ENCODE results near the gene MUC3A. TPM values are rescaled to one million over a fixed set of nuclear protein-coding genes. Genes with fewer than 3 reads are reported as not detected.

Gene MUC3A
- total RNA-seq, 1 donor from 2014 or later, result 2.0 TPM

DNA sequence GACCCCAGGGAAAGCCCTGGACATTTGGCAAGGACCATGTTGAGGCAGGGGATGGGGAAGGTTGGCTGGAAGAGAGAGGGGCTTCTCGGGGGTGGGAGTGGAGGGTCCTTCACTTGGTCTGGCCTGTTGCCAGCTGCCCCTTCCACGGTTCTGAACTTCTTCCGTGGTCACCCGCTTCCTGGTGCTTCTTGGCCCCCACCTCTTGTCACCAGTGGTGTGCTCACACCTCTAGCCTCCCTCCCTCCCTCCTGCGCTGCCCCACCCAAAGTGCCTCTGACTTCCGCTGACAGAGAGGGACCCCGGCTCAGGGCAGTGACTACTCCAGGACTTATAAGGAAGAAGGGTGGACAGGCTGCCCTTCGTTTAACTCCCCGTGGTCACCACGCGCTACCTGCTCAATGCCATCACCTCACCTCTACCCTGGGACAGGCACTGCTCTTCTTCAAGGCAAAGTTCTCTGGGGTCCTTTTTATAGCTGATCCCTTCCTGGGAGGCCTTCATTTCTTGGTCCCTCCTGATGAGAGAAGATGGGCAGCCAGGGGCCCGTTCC lies 19.8 kb downstream of the MUC3A start, which contains the start of gene MUC12:
Gene MUC12, plus strand, starts transcription at position 500 of the 550 bp plus-strand sequence. CDS start 58 bp downstream, outside the sequence.
- peaks cover 76% of the 10 kb centered on the region for H3K27me3 Mint-ChIP-seq (ENCODE audit: low read depth)

GRCh38 chr7:100971111-100972001 lies 22.0 kb downstream of the MUC3A start:
- Mint-ChIP-seq H3K36me3 (no peaks in the 10 kb centered on the region), H3K4me3 (no peak overlapping the region), H3K27me3 (ENCODE audit: low read depth) (peaks cover 62% of the 10 kb centered on the region), H3K27ac (no peak overlapping the region), H3K9me3 (peaks cover 11% of the 10 kb centered on the region), H3K4me1 (peaks cover 4% of the 10 kb centered on the region)
- DNase-seq (ENCODE audit: low spot score in 2 of 2, unreplicated experiment in 2 of 2), result no peak
- no peak for TF ChIP-seq CTCF (IDR thresholded peaks at IDR 0.05; ENCODE audit: unreplicated experiment)

More for the DNA sequence above, 19.8 kb downstream of the MUC3A start, which contains the start of gene MUC12:
- Mint-ChIP-seq H3K4me3 (no peak within 1 kb of the TSS), H3K27ac (no peak within 1 kb of the TSS), H3K36me3 (no peaks in the 10 kb centered on the region), H3K9me3 (peaks cover 3% of the 10 kb centered on the region), H3K4me1 (peaks cover 10% of the 10 kb centered on the region)
- TF ChIP-seq CTCF (IDR thresholded peaks at IDR 0.05; ENCODE audit: unreplicated experiment), result no peak
- no peak for DNase-seq (ENCODE audit: low spot score in 2 of 2, unreplicated experiment in 2 of 2)

DNA sequence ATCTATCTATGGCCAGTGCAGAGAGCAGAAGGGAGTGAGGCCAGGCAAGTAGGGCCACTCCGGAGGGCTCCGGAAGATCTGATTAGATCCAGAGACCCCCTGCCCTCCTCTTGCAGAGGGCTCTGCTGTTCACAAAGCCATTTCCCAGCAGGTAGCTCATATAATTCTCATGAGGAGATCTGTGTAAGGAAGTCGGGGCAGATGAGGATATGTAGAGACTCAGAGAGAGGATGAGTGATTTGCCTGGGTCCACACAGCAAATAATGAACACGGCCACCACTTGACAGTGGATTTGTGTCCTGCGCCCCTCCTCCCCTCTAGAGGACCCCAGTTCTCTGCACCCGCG lies 22.6 kb downstream of the MUC3A start:
- Mint-ChIP-seq H3K27me3 (ENCODE audit: low read depth) (peaks cover 56% of the 10 kb centered on the region), H3K4me1 (peaks cover 4% of the 10 kb centered on the region), H3K27ac (no peak overlapping the region), H3K36me3 (no peaks in the 10 kb centered on the region), H3K4me3 (no peak overlapping the region), H3K9me3 (peaks cover 11% of the 10 kb centered on the region)
- TF ChIP-seq CTCF (IDR thresholded peaks at IDR 0.05; ENCODE audit: unreplicated experiment), result no peak
- no peak for DNase-seq (ENCODE audit: low spot score in 2 of 2, unreplicated experiment in 2 of 2)

- H3K27me3 Mint-ChIP-seq (ENCODE audit: low read depth), result peaks cover 37% of the 10 kb centered on the region
- peaks cover 11% of the 10 kb centered on the region for H3K9me3 Mint-ChIP-seq
- DNase-seq (ENCODE audit: low spot score in 2 of 2, unreplicated experiment in 2 of 2), result no peak
- no peak for TF ChIP-seq CTCF (IDR thresholded peaks at IDR 0.05; ENCODE audit: unreplicated experiment)
- no peaks in the 10 kb centered on the region for H3K36me3 Mint-ChIP-seq
- H3K4me3 Mint-ChIP-seq, result no peak overlapping the region
- H3K4me1 Mint-ChIP-seq, result no peaks in the 10 kb centered on the region
- H3K27ac Mint-ChIP-seq, result no peak overlapping the region
Measured at GRCh38 chr7:100974021-100974420, 24.7 kb downstream of the MUC3A start.

GRCh38 chr7:100975371-100975821 lies 26.1 kb downstream of the MUC3A start:
- H3K4me3 Mint-ChIP-seq, result no peak overlapping the region
- H3K4me1 Mint-ChIP-seq, result no peaks in the 10 kb centered on the region
- TF ChIP-seq CTCF (IDR thresholded peaks at IDR 0.05; ENCODE audit: unreplicated experiment), result no peak
- peaks cover 11% of the 10 kb centered on the region for H3K9me3 Mint-ChIP-seq
- peaks cover 26% of the 10 kb centered on the region for H3K27me3 Mint-ChIP-seq (ENCODE audit: low read depth)
- no peaks in the 10 kb centered on the region for H3K36me3 Mint-ChIP-seq
- DNase-seq (ENCODE audit: low spot score in 2 of 2, unreplicated experiment in 2 of 2), result no peak
- H3K27ac Mint-ChIP-seq, result no peak overlapping the region

Measured in mesothelial cell of epicardium (in vitro differentiated cells).